MM.1S (cell line): ENCODE data around the gene MYCBP.
"Not testable (repeated sequence)": the region's sequence is repeated elsewhere in the genome, so short reads cannot be mapped to it uniquely, and the experiment has no call there.

Experiments
- DNase-seq: peaks from one replicate; pipeline ENCODE4 v3.0.0-alpha.2; 2015
- H2AFZ ChIP-seq: fragments of 300-600 bp; sonication (generic); 2 replicates; pipeline ENCODE4 v1.6.0; 2016; ENCODE audit warnings: antibody characterized with exemption, low read length
- H3F3A ChIP-seq: fragments of 300-600 bp; sonication (generic); 2 replicates; pipeline ENCODE4 v1.6.1; 2016; ENCODE audit warnings: mild to moderate bottlenecking, antibody characterized with exemption, low read length, moderate library complexity, mixed read lengths; ENCODE audit not compliant: insufficient read depth
- H3K27ac ChIP-seq: fragments of 300-600 bp; sonication (generic); 2 replicates; pipeline ENCODE4 v1.5.1; 2016; ENCODE audit warnings: mild to moderate bottlenecking, low read length
- H3K27me3 ChIP-seq: fragments of 300-600 bp; sonication (generic); replicated peaks from 2 replicates; pipeline ENCODE4 v1.6.0; 2016; ENCODE audit warnings: low read length; ENCODE audit not compliant: insufficient read depth
- H3K36me3 ChIP-seq: fragments of 300-600 bp; sonication (generic); replicated peaks from 2 replicates; pipeline ENCODE4 v1.6.1; 2016; ENCODE audit warnings: mild to moderate bottlenecking, low read length, mixed read lengths; ENCODE audit not compliant: insufficient read depth
- H3K4me1 ChIP-seq: fragments of 300-600 bp; sonication (generic); 2 replicates; pipeline ENCODE4 v1.6.1; 2016; ENCODE audit warnings: low read length, mixed read lengths
- H3K4me2 ChIP-seq: fragments of 300-600 bp; sonication (generic); 2 replicates; pipeline ENCODE4 v1.6.0; 2016; ENCODE audit warnings: low read depth, low read length
- H3K4me3 ChIP-seq: fragments of 300-600 bp; sonication (generic); 2 replicates; pipeline ENCODE4 v1.5.1; 2016; ENCODE audit warnings: low read length, mixed read lengths
- H3K79me2 ChIP-seq: fragments of 300-600 bp; sonication (generic); 2 replicates; pipeline ENCODE4 v1.6.1; 2016; ENCODE audit warnings: mixed run types, low read length, mixed read lengths
- H3K9ac ChIP-seq: fragments of 300-600 bp; sonication (generic); 2 replicates; pipeline ENCODE4 v1.6.1; 2016; ENCODE audit warnings: low read length, mixed read lengths
- H3K9me2 ChIP-seq: fragments of 300-600 bp; sonication (generic); replicated peaks from 2 replicates; pipeline ENCODE4 v1.6.1; 2016; ENCODE audit warnings: mild to moderate bottlenecking, low read length, mixed read lengths; ENCODE audit not compliant: insufficient read depth
- H3K9me3 ChIP-seq: fragments of 300-600 bp; sonication (generic); replicated peaks from 2 replicates; pipeline ENCODE4 v1.6.1; 2016; ENCODE audit warnings: mild to moderate bottlenecking, low read length, mixed read lengths; ENCODE audit not compliant: insufficient read depth
- H4K20me1 ChIP-seq: fragments of 300-600 bp; sonication (generic); 2 replicates; pipeline ENCODE4 v1.6.1; 2016; ENCODE audit warnings: mild to moderate bottlenecking, low read length, moderate library complexity, mixed read lengths; ENCODE audit not compliant: insufficient read depth
- EZH2 ChIP-seq: fragments of 300-600 bp; sonication (generic); optimal IDR thresholded peaks from 2 replicates; pipeline ENCODE3; 2017; ENCODE audit warnings: low read depth, mild to moderate bottlenecking, antibody characterized with exemption, low read length, mixed read lengths
- EZH2phosphoT487 ChIP-seq: fragments of 300-600 bp; sonication (generic); IDR thresholded peaks from 2 replicates; pipeline ENCODE4 v1.6.1; 2018; ENCODE audit warnings: antibody characterized with exemption, low read length
- TF ChIP-seq, protein P1 (sequence below): fragments of 300-600 bp; sonication (generic); IDR thresholded peaks from 2 replicates; pipeline ENCODE4 v1.5.1; 2016; ENCODE audit warnings: antibody characterized with exemption, low read length, mixed read lengths

Gene MYCBP

DNA sequence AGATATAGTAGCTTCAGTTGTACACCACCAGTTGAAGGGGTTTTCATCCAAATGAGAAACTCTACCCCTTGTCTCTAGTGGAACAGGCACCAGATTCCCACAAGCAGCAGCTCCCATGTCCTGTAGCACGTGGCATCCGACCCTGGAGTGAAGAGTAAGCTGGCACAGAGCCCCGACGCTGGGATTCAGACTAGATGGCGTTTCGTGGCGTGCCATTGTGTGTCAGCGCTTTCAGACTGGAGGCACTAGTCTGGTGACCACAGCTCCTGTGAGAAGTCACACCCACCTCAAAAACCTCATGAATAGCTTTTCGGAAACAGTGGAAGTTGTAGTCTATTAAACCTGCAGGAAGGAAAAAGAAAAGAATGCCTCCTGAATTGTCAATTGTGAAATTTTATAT lies 33.8 kb downstream of the MYCBP start:
- no peaks in the 10 kb centered on the region for H3K9me3 ChIP-seq
- H3K9me2 ChIP-seq, result no peaks in the 10 kb centered on the region
- H3K79me2 ChIP-seq, result no peaks in the 10 kb centered on the region
- H3K36me3 ChIP-seq, result no peaks in the 10 kb centered on the region
- H2AFZ ChIP-seq, result no peak overlapping the region
- no peaks in the 10 kb centered on the region for H3K27me3 ChIP-seq
- H3K4me1 ChIP-seq, result no peaks in the 10 kb centered on the region
- H3K9ac ChIP-seq, result no peak overlapping the region
- H3K4me3 ChIP-seq, result no peak overlapping the region
- peaks cover 9% of the 10 kb centered on the region; the same call in 1 of the 2 replicates for H3F3A ChIP-seq
- no peak overlapping the region for H3K27ac ChIP-seq
- H4K20me1 ChIP-seq, result no peaks in the 10 kb centered on the region
- DNase-seq, result no peak
- H3K4me2 ChIP-seq, result no peak overlapping the region
- no peak for TF ChIP-seq EZH2phosphoT487
- TF ChIP-seq EZH2, result no peak
- TF ChIP-seq, protein P1, sequence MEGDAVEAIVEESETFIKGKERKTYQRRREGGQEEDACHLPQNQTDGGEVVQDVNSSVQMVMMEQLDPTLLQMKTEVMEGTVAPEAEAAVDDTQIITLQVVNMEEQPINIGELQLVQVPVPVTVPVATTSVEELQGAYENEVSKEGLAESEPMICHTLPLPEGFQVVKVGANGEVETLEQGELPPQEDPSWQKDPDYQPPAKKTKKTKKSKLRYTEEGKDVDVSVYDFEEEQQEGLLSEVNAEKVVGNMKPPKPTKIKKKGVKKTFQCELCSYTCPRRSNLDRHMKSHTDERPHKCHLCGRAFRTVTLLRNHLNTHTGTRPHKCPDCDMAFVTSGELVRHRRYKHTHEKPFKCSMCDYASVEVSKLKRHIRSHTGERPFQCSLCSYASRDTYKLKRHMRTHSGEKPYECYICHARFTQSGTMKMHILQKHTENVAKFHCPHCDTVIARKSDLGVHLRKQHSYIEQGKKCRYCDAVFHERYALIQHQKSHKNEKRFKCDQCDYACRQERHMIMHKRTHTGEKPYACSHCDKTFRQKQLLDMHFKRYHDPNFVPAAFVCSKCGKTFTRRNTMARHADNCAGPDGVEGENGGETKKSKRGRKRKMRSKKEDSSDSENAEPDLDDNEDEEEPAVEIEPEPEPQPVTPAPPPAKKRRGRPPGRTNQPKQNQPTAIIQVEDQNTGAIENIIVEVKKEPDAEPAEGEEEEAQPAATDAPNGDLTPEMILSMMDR, result no peak

DNA sequence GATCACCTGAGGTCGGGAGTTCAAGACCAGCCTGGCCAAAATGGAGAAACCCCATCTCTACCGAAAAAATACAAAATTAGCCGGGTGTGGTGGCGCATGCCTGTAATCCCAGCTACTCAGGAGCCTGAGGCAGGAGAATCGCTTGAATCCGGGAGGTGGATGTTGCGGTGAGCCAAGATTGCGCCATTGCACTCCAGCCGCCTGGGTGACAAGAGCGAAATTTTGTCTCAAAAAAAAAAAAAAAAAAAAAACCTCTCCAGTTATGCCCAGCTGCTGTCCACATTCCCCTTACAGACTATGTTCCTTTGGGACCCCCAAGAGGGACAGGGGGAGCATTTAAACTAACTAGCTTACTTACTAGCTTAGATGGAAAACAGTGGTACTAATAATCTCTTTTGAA lies 36.8 kb downstream of the MYCBP start:
- H3K36me3 ChIP-seq, H3K4me3 ChIP-seq, H3K9me3 ChIP-seq, H3F3A ChIP-seq, H4K20me1 ChIP-seq, H3K4me2 ChIP-seq, H3K9me2 ChIP-seq, H3K9ac ChIP-seq, H3K27ac ChIP-seq, H2AFZ ChIP-seq, H3K27me3 ChIP-seq, DNase-seq, H3K4me1 ChIP-seq, H3K79me2 ChIP-seq: not testable (repeated sequence)

DNA sequence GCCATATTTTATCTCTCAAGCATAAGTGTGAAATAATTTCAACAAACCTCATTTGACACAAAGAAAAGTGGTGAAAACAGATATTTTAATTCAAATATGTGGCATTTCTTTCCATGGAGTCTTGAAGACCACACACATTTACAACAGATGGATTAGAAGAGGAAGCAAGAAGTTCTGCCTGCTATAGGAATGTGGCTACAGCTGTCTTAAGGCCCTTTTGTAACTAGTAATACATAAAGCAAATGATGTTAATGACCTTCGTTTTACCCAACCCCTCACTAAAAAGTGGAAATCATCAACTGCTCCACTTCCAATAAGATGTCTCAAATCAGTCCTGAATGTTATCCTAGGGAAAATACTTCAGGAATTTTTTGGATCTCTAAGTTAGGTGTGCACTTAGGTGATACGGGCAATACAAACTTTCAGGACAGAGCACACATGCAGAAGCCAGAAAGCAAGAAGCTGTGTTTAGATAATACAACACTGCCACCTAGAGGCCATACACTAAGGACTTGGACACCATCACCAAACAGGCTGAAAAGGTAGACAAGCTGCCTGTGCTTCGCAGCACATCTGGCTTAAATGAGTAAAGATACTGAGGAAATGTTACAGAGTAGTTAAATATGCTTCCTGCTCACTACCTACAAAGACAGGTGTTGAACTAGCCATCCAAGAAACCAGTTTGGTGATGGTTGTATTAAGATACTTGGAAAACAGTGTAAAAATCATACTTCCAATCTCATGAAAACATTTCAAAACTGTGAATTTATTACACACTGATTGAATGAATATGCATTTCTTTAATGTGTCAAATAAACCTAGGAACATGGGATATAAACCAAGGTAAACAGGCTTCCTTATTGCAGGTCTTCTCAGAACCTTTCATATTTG lies 38.0 kb downstream of the MYCBP start:
- TF ChIP-seq, protein P1, result peak; percentile 84
- TF ChIP-seq EZH2phosphoT487, result no peak
- Histone ChIP-seq H3K4me1 (no peaks in the 10 kb centered on the region), H3K9me3 (no peaks in the 10 kb centered on the region), H4K20me1 (no peaks in the 10 kb centered on the region), H3K4me3 (no peak overlapping the region), H3K36me3 (no peaks in the 10 kb centered on the region), H3K79me2 (no peaks in the 10 kb centered on the region), H3K9ac (no peak overlapping the region), H3K9me2 (no peaks in the 10 kb centered on the region), H2AFZ (no peak overlapping the region), H3K27ac (no peak overlapping the region), H3F3A (0 out of 2 replicates have a peak, but pooled peaks cover 9% of the 10 kb centered on the region), H3K4me2 (no peak overlapping the region), H3K27me3 (no peaks in the 10 kb centered on the region)
- peak; percentile 83 for DNase-seq

DNA sequence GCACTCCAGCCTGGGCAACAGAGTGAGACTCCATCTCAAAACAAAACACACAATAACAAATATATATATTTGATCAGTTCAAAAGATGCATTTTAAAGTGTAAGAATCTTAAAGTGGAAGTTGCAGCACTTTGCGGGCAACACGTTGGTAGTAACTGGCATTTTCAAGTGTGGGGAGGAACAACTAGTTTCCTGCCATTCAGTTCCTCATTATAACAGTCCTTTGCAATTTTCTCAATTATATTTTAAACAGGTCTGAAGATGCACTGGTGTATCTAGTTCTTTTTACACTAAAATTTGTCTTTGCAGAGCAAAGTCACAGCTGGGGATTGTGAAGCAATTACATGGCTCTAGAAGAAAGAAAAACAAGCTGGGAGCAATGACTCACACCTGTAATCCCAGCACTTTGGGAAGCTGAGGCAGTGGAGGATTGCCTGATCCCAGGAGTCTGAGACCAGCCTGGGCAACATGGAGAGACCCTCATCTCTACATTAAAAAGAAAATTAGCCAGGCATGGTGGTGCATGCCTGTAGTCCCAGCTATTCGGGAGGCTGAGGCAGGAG lies 38.8 kb downstream of the MYCBP start:
- no peaks in the 10 kb centered on the region for H3K27me3 ChIP-seq
- H3K9me2 ChIP-seq, result no peaks in the 10 kb centered on the region
- no peak overlapping the region for H3K9ac ChIP-seq
- H3K27ac ChIP-seq, result no peak overlapping the region
- H3K79me2 ChIP-seq, result no peaks in the 10 kb centered on the region
- no peak for TF ChIP-seq EZH2
- TF ChIP-seq EZH2phosphoT487, result no peak
- TF ChIP-seq, protein P1, result no peak
- 0 out of 2 replicates have a peak, but pooled peaks cover 9% of the 10 kb centered on the region for H3F3A ChIP-seq
- no peaks in the 10 kb centered on the region for H4K20me1 ChIP-seq
- H3K9me3 ChIP-seq, result no peaks in the 10 kb centered on the region
- H3K36me3 ChIP-seq, result no peaks in the 10 kb centered on the region
- DNase-seq, result no peak
- H2AFZ ChIP-seq, result no peak overlapping the region
- H3K4me2 ChIP-seq, result no peak overlapping the region
- no peaks in the 10 kb centered on the region for H3K4me1 ChIP-seq
- no peak overlapping the region for H3K4me3 ChIP-seq
